Stimulated activated CD4-positive, alpha-beta T cell treated with anti-CD3 and anti-CD28 coated beads, Interleukin-12 subunit alpha, Interleukin-12 subunit beta, amount 100 ng/mL, for 24 hours (primary cell): ENCODE results near the gene CELSR1.
"Not testable (repeated sequence)": the region's sequence is repeated elsewhere in the genome, so short reads cannot be mapped to it uniquely, and the experiment has no call there.

Source experiments
- DNase-seq, 2 experiments: peaks; one replicate each; pipeline ENCODE4 v3.0.0-alpha.2; 2020; ENCODE audit warnings: low read depth in 2 of 2

CELSR1 gene

DNA sequence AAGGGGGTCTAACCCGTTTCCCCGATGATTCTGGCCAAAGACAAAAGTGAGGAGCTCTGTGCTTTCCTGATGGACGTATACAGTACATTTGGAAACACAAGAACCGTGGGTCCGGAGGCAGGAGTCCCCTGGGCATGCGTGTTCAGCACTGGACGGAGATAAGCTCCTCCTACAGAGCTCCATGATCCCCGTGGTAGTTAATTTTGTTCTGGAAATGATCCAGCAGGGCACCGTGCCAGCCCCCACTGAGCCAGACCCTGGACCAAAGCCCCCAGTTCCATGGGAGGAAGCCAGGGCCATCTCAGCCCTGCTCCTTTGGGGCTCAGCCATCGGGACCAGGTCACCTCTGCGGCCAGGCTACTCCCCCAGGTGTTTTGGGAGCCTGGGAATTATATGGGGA lies 118.6 kb downstream of the CELSR1 start:
- DNase-seq: no peak

DNA sequence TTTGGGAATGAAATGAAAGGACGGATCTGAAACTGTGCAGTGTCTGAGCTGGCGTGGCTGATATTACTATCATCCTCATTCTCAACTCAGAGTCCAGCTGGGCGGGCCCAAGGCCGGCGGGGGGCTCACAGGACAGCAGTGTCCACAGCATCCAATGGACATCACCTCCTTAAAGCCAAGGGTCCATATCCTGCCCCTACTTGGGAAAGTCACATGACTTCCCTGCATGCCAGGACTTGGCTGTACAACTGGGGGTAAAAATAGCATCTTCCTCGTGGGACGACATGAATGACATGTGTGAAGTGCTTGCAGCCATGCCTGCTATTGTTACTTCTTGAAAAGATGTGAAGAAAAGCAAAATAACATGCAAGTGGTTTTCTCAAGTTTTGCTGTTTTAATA lies 119.7 kb downstream of the CELSR1 start:
- DNase-seq: no peak

DNA sequence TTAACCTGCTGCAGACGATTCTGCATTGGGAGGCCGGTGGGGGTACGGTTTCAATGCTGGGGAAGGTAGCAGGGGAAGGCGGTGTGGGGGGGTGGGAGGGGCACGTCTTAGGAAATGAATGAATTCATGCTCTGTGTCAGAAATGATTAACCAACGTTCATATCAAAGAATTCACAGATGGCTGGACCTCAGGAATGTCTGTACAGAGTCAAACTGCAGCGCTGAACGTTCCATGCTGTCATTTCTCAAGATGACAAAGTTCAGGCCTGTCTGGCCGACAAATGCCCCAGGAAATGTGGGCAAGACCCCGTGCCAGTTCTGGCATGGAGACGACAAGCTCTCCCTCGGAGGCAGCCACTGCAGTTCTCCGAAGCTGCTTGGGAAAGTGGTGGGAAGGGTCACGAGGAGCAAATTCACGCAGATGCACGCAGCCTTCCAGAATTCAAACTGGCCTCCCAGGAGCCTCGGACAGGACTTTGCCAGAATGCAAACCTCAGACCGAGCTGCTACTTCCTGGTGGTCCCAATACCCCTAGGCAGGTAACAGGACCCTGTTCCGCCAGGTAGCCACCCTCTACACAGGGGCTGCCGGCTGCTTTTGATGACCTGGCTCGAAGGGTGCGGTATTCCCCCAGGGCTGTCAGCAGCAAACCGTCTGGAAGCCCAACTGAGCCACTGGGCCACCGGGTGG lies 120.4 kb downstream of the CELSR1 start:
- DNase-seq: no peak

DNA sequence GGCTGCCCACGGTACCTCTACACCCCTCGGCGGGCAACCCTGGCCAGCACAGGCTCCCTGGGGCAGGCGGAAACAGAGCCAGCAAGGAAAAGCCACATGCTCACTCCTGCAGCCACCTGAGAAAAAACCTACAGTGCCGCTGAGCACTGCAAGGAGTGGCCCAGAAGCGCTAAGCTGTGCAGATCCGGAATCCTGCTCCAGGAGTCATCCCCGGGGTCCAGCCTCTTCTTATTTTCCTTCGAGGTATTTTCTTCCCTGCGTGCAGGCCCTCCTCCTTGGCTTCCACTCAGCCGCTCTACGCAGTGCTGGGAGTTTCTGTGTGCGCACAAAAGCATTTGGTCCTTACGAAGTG lies 120.9 kb downstream of the CELSR1 start:
- DNase-seq: no peak

DNA sequence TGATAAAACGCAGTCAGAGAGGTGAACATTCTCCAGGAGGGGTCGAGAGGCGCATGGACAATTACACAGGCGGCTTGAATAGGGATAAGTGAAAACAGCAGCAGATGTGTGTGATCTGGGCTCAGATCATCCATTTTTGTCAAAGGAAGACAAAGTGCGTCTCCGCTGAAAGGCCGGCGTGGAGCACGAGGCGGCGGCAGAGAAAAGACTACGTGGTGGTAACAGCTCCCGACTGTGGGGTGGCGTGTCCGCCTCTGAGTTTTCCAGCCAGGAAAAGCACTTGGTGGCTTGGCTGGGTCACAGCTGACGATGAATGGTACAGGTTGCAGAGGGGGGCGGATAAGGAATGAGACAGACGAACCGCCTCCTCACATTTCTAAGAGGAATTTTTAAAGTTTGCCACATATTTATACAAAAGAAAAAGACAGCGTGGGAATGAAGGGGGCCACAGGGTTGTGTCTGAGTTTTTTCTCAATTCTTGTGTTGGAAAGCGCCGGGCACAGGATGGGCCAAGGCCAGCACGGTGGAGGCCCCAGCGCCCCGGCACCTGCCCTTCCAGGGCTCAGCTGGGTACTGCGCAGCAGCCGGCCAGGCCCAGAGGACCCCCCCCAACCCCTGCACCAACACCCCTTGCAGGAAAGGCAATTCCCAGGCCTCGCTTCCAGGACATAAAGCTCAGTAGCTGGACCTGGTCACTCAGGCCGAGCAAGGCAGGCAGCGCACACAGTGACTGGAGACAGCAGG lies 121.5 kb downstream of the CELSR1 start:
- no peak for DNase-seq

DNA sequence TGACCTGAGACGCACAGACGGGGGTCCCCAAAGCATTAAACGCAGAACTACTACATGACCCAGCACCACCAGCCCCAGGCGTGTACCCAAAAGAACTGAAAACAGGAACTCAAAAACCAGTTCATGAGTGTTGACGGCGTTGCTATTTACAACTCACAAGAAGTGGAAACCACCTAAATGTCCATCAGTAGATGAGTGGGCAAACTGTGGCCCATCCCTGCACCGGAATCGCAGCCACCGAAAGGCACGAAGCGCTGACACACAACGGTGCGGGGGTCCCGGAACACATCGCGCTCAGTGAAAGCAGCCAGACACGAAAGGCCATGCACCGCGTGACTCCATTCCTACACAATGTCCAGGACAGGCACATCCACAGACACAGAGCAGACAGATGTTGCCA lies 122.7 kb downstream of the CELSR1 start:
- DNase-seq: no peak

DNA sequence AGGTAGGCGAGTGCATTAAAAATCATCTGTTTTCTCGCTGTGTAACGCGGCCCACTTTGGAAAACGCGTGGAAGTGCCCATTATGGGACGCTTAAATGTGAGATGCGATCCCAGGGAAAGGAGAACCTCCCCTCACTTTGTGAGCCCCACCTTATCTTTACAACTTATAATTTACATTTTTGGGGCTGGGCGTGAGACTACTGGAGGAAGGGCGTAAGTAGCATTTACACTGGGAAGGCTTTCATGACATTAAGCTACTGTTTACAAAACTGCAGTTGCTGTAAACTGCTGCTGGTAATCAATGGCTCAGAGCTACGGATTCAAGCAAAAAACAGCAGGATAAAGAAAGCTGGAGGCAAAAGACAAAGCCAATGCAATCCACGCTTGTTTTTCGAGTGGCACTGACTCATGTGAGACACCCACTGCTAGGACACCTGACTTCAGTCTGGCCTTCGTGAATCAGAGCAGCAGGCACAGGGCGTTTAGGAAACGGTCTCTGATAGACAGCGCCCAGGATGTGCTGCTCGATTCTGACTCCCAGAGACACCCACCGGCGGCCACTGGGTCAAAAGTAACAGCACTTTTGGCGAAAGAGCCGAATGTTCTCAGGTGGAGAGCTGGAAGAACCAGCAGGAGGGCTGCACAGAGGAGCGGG lies 123.6 kb downstream of the CELSR1 start:
- no peak for DNase-seq

DNA sequence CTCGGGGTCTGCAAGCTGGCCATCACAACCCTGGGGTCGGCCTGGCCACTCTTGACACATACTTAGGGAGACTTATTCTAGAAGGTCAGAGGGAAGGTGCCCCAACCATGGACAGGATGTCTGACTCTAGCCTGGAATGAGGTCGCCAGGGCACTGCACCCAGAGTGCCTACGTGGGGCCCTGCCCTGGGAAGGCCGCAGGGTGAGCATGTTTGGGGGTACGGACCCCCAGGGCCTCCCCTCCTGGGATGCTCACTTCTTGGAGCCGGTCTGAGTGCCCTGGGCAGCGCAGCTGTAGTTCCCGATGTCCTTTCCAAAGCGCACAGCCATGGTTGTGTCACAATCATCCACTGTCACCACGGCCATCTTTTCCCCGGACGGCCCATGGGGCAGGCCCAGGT lies 126.1 kb downstream of the CELSR1 start:
- no peak for DNase-seq

DNA sequence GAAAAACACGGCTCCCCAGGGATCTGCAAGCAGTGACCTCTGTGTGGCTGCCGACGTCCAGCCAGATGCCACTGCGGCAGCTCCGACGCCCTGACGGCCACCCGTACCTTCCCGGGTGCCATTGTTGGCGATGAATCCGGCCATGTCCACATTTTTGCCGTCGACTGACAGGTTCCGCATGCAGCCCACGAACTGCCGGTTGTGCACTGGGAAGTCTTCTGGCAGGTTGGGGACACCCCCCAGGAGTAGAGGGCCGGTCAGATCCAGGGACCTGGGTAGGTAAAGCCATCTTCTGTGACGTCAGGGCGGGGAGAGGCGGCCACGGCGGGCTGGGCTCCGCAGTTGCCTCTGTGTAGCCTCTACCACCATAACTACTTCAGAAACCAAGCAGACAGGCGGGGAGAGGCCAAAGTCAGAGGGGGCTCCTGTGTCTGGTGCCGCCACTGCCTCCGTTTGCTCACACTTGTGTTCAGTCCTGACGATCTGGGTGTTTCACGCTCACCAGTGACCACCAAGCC lies 127.1 kb downstream of the CELSR1 start:
- DNase-seq: no peak

DNA sequence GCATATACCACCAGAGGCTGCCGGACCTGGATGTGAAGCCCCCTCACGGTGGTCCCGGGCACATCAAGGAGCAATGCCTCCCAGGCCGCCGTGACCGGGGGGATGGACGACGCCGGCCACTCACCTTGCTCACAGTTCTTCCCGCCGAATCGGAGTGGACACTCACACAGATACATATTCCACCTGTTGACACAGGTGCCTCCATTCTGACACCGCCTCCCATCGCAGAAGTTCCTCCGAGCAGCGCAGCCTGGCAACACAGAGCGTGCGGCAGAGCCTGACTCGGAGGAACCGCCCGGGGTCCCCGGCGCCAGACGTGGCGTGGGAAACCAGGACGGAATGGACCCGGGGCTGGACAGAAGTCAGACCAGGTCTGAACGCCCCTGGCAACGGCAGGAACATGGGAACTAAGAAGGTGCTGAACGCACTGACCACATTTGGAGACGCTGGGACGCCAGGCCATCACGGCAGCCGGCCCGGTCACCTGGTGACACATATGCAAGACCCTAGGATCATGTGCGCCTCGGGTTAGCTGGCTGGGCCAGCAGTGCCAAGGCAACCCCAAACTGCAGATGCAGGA lies 127.7 kb downstream of the CELSR1 start:
- no peak for DNase-seq

DNA sequence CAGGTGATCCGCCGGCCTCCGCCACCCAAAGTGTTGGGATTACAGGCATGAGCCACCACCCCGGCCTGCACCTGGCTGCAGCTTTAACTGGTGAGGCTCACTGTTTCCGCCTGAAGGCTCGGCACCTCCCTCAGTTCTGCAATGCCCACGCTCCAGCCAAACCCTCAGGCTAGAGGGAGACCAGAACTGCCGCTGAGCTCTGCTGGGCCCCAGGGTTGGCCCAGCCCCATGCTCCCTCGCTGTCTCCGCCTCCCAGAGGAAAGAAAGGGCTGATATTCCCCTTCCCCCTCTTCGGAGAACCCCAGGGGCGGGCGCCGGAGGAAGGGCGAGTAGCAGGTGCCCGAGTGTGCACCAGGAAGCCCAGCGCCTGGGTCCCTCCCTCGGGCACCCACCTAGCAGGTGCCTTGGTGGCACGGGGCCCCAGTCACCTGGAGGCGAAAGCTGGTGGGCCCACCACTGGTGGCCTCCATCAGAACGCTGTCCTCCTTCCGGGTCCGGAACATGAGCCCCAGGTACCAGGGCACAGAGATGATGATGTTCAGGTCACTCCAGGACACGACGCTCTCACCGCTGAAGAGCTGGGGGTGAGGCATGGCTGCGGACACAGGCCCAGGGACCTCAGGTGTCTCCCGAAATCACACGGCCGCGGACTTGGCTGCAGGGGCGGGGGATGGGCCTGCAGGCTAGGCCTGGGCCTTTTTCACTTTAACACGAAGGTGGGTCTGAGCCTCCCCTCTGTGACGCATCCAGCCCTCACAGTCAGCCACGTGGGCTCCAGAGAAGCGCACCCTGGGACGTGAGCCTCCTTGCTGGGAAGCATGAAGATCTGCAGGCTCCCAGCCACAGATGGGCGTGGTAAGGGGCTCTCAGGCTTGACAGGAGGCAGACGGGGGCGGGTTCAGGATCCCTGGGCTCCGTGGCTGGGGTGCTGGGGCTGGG lies 128.6 kb downstream of the CELSR1 start:
- DNase-seq: no peak

DNA sequence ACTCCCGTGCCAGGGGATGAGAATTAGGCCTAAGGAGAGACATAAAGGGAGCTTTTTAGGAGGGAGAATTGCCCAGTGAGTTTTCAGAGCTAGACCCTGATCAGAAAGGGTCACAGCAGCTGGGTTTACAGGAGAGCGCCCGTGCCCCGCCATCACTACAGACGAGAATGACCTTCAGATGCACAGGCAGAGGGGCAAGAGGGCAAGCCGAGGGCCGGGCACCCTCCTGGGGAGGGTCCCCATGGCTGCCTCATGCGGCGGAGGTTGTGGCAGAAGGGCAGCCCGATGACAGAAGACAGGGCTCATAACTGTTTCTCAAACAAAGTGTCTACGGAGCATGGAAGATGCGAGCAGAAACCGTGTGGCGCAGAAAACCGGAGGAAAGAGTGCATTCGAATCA lies 129.7 kb downstream of the CELSR1 start:
- DNase-seq: no peak

DNA sequence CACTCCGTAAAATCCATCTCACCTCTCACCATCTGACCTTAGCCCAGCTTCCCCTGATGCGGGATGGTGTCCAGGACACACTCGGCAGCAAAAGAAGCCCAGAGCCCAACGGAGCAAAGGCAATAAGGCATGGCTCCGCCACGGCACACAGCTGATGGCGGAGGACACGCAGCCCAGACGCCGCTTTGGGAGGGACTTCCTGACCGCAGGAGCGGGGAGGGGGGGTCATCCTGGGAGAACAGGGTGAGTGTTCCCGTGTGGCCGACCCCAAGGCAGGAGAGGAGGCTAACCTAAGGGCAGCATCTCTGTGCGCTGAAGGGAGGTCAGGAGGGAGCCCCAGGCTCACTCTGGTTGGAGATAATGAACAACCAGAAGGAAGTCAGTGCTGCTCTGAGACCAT lies 130.6 kb downstream of the CELSR1 start:
- DNase-seq: no peak

DNA sequence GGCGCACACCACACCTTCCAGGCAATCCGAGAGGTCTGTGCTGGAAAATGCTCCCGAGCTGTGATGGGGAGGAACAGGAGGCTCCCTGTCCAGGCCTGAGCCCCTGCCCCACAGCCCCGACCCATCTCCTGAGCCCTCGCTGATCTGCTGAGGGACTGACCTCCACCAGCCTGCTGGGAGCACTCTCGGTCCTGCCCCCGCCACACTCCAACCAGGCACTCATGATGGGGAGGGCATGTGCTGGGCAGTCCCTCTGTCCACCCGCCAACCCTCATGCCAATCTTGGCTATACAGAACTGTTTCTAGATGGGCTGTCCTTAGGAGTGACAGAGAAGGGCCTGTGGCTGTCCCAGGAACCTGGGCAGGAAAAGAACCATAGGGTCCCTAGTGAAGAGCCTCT lies 131.1 kb downstream of the CELSR1 start:
- no peak for DNase-seq

DNA sequence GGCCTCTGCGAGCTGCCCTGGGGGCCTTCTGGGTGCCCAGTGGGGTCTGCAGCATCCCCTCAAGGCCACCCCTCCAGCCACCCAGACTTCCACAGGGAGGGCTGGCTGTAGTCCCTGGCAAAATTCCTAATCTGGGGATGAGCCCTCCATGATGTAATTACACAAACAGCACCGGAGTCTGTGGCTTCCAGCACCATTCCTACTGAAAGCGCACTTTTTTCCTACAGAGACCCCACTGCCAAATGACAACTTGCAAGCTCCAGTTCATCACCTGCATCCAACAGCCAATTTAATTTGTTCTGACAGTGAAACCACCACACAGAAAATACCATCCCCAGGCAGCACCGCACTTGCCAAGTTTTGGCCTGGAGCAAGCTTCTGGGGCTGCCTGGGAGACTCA lies 131.5 kb downstream of the CELSR1 start:
- DNase-seq: no peak

DNA sequence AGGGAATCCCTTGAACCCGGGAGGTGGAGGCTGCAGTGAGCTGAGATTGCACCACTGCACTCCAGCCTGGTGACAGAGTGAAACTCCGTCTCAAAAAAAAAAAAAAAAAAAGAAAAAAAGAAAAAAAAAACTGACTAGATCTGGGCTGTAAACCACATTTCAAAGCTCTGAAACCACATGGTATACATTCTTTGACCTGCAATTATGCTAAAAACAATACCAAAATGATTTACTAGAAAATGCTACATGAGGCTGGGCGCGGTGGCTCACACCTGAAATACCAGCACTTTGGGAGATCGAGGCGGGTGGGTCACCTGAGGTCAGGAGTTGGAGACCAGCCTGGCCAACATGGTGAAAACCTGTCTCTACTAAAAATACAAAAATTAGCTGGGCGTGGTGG lies 133.5 kb downstream of the CELSR1 start:
- DNase-seq: not testable (repeated sequence)

DNA sequence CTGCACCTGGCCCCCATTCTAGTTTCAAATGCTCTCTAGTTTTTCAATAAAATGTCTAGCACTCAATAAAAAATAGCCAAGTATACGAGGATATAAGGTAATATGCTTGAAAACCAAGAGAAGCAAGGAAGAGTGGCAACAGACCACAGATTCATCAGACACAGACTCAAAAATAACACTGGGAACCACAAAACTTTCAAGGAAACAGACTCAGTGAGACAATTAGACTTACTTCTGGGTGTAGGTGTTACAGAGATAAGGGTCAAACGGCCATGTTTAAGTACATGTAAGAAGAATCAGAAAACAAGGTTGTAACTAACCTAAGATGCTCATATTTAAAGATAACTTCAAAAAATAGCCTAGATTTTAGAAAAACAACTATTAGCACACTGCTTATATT lies 134.9 kb downstream of the CELSR1 start:
- DNase-seq: no peak

DNA sequence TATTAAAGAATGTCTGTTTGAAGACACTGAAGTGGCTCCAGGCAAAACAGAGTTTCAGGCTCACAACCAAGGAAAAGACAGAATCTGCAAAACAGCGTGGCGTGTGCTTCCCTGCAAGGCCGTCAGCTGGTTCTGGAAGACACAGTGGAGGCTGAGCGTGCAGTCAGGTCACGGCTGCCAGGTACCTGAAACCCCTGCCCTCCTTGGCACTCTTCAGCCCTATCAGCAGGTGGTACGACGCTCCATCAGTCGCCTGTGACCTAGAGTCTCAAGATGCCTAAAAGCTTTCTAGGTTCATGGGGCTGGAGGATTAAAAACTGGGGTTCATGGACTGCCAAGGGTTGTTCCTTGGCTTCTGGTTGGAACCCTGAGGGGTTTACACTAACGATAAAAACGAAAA lies 136.1 kb downstream of the CELSR1 start:
- no peak for DNase-seq

DNA sequence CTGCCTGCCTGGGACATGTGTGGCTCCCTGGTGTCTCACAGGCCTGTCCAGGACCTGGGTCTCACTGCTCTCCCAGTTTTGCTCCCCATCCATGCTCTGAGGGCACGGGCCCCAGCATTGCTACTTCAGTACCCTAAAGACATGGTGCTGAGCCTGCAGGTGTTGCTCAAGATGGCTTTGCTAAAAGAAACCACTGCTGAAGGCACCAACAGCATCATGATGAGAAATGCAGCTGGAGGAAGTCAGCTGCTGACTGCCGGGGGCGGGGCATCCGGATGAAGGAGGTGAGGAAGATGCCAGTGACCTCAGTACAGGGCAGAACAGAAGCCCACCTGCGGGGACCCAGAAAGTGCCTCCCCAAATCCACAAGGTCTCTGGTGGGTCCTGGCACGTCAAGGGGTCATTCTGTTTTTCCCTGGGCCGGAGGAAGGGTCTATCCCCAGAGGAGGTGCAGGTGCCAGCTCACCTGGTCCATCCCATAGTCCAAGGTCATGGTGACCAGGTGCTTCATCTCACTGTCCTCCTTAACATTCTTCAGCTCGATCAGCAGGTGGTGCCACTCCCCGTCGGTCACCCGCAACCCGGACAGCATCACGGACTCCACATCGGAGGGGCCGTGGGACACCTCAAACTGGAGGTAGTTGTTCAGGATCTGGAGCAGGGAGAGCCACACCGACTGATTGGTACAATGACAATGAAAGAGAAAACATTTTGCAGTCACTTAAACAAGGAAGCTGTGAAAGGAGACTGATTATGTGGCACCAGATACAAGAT lies 138.0 kb downstream of the CELSR1 start:
- DNase-seq: no peak

DNA sequence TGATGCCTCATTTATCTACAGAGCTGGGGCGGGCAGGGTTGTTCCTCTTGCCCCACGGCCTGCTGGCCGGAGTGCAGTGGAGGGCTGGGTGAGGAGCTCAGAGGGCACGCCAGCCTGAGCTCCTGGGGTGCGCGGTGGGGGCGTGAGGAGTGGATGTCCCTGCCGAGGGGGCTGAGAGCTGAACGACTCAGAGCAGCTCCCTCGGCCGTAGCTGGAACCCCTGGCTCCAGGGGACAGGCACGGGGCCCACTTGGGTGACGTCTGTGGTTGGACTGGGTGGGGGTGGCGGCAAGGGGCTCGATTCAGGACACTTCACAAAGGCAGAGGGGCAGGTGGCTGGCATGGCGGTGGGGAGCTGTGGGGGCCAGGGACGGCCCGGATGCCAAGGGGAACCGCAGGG lies 139.5 kb downstream of the CELSR1 start:
- no peak for DNase-seq

DNA sequence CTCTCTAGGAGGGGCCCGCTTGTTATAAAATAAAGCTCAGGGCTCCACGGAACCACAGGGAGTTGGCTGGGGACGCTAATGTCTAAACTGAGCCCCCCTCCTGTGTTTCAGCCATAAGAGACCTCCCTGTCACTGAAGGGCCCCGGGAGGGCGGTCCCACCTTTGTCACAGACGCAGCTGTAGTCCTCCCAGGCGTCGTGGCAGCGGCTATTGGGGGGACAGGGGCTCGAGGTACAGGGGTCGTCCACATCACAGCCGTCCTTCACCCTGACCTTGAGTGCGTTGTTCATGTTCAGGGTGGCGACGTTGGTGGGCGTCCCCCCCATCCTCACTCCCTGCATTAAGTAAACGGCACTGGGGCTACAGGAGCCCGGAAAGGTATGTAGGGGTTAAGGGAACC lies 139.9 kb downstream of the CELSR1 start:
- no peak for DNase-seq
